Osteoblast (primary cell): Measurements from ENCODE around the gene UCHL3. TPM values are rescaled to one million over a fixed set of nuclear protein-coding genes. Genes with fewer than 3 reads are reported as not detected.
"Not testable (repeated sequence)": the region's sequence is repeated elsewhere in the genome, so short reads cannot be mapped to it uniquely, and the experiment has no call there.

Experiments
- DNase-seq: peaks from one replicate; pipeline ENCODE4 v3.0.0; 2011; ENCODE audit warnings: low spot score, mixed read lengths; ENCODE audit not compliant: insufficient read length; ENCODE audit errors: missing footprints
- H2AFZ ChIP-seq: 2 replicates; pipeline ENCODE4 v1.6.0; 2011; ENCODE audit warnings: mild to moderate bottlenecking, low read length
- H3K27ac ChIP-seq: 2 replicates; pipeline ENCODE4 v1.5.1; 2011; ENCODE audit warnings: mild to moderate bottlenecking, low read depth, low read length, moderate library complexity
- H3K27me3 ChIP-seq: 2 replicates; pipeline ENCODE4 v1.6.0; 2012; ENCODE audit warnings: mild to moderate bottlenecking, control low read depth, inconsistent platforms, low read length, moderate library complexity; ENCODE audit not compliant: insufficient read depth
- H3K36me3 ChIP-seq: 2 replicates; pipeline ENCODE4 v1.5.1; 2011; ENCODE audit warnings: mild to moderate bottlenecking, low read length, control low read depth, moderate library complexity; ENCODE audit not compliant: insufficient read depth
- H3K4me1 ChIP-seq: 2 replicates; pipeline ENCODE4 v1.5.1; 2011; ENCODE audit warnings: mild to moderate bottlenecking, low read length, control low read depth, moderate library complexity; ENCODE audit not compliant: insufficient read depth
- H3K4me2 ChIP-seq: 2 replicates; pipeline ENCODE4 v1.6.0; 2011; ENCODE audit warnings: mild to moderate bottlenecking, low read length; ENCODE audit not compliant: insufficient read depth
- H3K4me3 ChIP-seq: fragments of 200-600 bp; sonication (generic); 3 replicates; pipeline ENCODE4 v1.5.1; 2012; ENCODE audit warnings: mild to moderate bottlenecking, low read length, inconsistent platforms; ENCODE audit not compliant: insufficient read depth
- H3K79me2 ChIP-seq: 2 replicates; pipeline ENCODE4 v1.6.0; 2012; ENCODE audit warnings: mild to moderate bottlenecking, low read length, control low read depth, inconsistent platforms; ENCODE audit not compliant: insufficient read depth
- H3K9me3 ChIP-seq: 2 replicates; pipeline ENCODE4 v1.5.1; 2011; ENCODE audit warnings: low read depth, low read length, control low read depth
- H4K20me1 ChIP-seq: 2 replicates; pipeline ENCODE4 v1.6.0; 2012; ENCODE audit warnings: mild to moderate bottlenecking, low read length, control low read depth; ENCODE audit not compliant: insufficient read depth
- CTCF ChIP-seq: IDR thresholded peaks from 2 replicates; pipeline ENCODE4 v1.5.1; 2011; ENCODE audit warnings: mild to moderate bottlenecking, low read depth, low read length, moderate library complexity; ENCODE audit errors: extremely low read depth
- total RNA-seq: library from RNA; depleted of rRNA; stranded (reverse); fragments of >200 nt; gene quantifications from 2 replicates; pipeline ENCODE4 v1.2.3, GENCODE V29; 2012

The UCHL3 gene
- total RNA-seq, 1 donor, result 15.6 TPM

- H3K4me1 ChIP-seq, result peaks cover 26% of the 10 kb centered on the region
- no peak overlapping the region for H3K4me3 ChIP-seq
- no peaks in the 10 kb centered on the region for H3K9me3 ChIP-seq
- no peak overlapping the region for H2AFZ ChIP-seq
- TF ChIP-seq CTCF, result no peak
- no peak overlapping the region for H3K27ac ChIP-seq
- H3K27me3 ChIP-seq, result no peaks in the 10 kb centered on the region
- H4K20me1 ChIP-seq, result no peaks in the 10 kb centered on the region
- no peaks in the 10 kb centered on the region for H3K36me3 ChIP-seq
- peaks cover 2% of the 10 kb centered on the region for H3K79me2 ChIP-seq
- no peak for DNase-seq
- H3K4me2 ChIP-seq, result peak overlapping the region; percentile 41
Measured at GRCh38 chr13:75544681-75545330, 4.8 kb upstream of the UCHL3 start.

GRCh38 chr13:75545386-75545785 is 4.2 kb upstream of the UCHL3 start:
- H3K36me3 ChIP-seq, H3K9me3 ChIP-seq, H3K27me3 ChIP-seq, H4K20me1 ChIP-seq, H3K27ac ChIP-seq, H3K79me2 ChIP-seq, H2AFZ ChIP-seq, DNase-seq, H3K4me3 ChIP-seq: not testable (repeated sequence)
- H3K4me1 ChIP-seq, result peaks cover 26% of the 10 kb centered on the region
- H3K4me2 ChIP-seq, result peak overlapping the region; percentile 41

GRCh38 chr13:75547917-75548316 is 1.7 kb upstream of the UCHL3 start:
- Histone ChIP-seq H3K36me3 (no peaks in the 10 kb centered on the region), H3K79me2 (peaks cover 26% of the 10 kb centered on the region), H3K4me3 (no peak overlapping the region), H3K4me1 (peaks cover 33% of the 10 kb centered on the region), H3K27ac (no peak overlapping the region), H3K4me2 (no peak overlapping the region), H2AFZ (no peak overlapping the region), H3K27me3 (no peaks in the 10 kb centered on the region), H4K20me1 (no peaks in the 10 kb centered on the region), H3K9me3 (no peaks in the 10 kb centered on the region)
- no peak for DNase-seq
- TF ChIP-seq CTCF, result no peak

GRCh38 chr13:75550159-75550567 is 572 bp downstream of the UCHL3 start:
- peak overlapping the region; percentile 96 for H3K4me2 ChIP-seq
- TF ChIP-seq CTCF, result no peak
- H3K4me3 ChIP-seq, result peak overlapping the region; percentile 85
- peaks cover 41% of the 10 kb centered on the region for H3K79me2 ChIP-seq
- H3K4me1 ChIP-seq, result peaks cover 22% of the 10 kb centered on the region
- H3K36me3 ChIP-seq, result peaks cover 16% of the 10 kb centered on the region
- H3K27me3 ChIP-seq, result no peaks in the 10 kb centered on the region
- H3K9me3 ChIP-seq, result no peaks in the 10 kb centered on the region
- H3K27ac ChIP-seq, result peak overlapping the region; percentile 97
- no peak for DNase-seq
- H4K20me1 ChIP-seq, result no peaks in the 10 kb centered on the region
- H2AFZ ChIP-seq, result peak overlapping the region; percentile 81
